HG03378 (cell line): ENCODE measurements around the gene TYROBP.
"Not testable (repeated sequence)": the region's sequence is repeated elsewhere in the genome, so short reads cannot be mapped to it uniquely, and the experiment has no call there.

Source experiments
- ATAC-seq: cut with Tn5 transposase; IDR thresholded peaks from one replicate; pipeline ENCODE4 v1.9.1; 2021; ENCODE audit warnings: mild to moderate bottlenecking, moderate library complexity; ENCODE audit not compliant: unreplicated experiment

The TYROBP gene

GRCh38 chr19:35901854-35902661, 6.0 kb downstream of the TYROBP start, which contains the start of gene HCST:
TSS of gene HCST (plus strand) at chr19:35902529. CDS start at chr19:35902594, 65 bp downstream.
- no peak for ATAC-seq

GRCh38 chr19:35901055-35901644, 6.9 kb downstream of the TYROBP start:
- ATAC-seq: no peak

GRCh38 chr19:35899547-35900214, 8.4 kb downstream of the TYROBP start:
- peak; percentile 22 for ATAC-seq

GRCh38 chr19:35898499-35898809, 9.6 kb downstream of the TYROBP start:
- no peak for ATAC-seq

GRCh38 chr19:35897706-35898451, 10.2 kb downstream of the TYROBP start:
- no peak for ATAC-seq

GRCh38 chr19:35896643-35897040, 11.5 kb downstream of the TYROBP start:
- no peak for ATAC-seq

GRCh38 chr19:35895911-35896642, 12.0 kb downstream of the TYROBP start:
- ATAC-seq: no peak

- no peak for ATAC-seq
These were observed 13.8 kb downstream of the TYROBP start for GRCh38 chr19:35894342-35894741.

GRCh38 chr19:35891819-35892218, 16.3 kb downstream of the TYROBP start:
- not testable (repeated sequence) for ATAC-seq

- no peak for ATAC-seq
These were observed 17.9 kb downstream of the TYROBP start for GRCh38 chr19:35890113-35890650.

GRCh38 chr19:35889370-35890112, 18.6 kb downstream of the TYROBP start:
- ATAC-seq: no peak

GRCh38 chr19:35888398-35888797, 19.7 kb downstream of the TYROBP start:
- ATAC-seq: no peak

- ATAC-seq: no peak
These were observed 20.9 kb downstream of the TYROBP start for GRCh38 chr19:35887197-35887596.

- no peak for ATAC-seq
These were observed 22.2 kb downstream of the TYROBP start for GRCh38 chr19:35885904-35886303.

GRCh38 chr19:35885225-35885738, 22.8 kb downstream of the TYROBP start:
- ATAC-seq: no peak

GRCh38 chr19:35883882-35884281, 24.2 kb downstream of the TYROBP start:
- ATAC-seq: no peak

- ATAC-seq: no peak
These were observed 25.8 kb downstream of the TYROBP start for GRCh38 chr19:35882114-35882832.

- ATAC-seq: no peak
These were observed 28.3 kb downstream of the TYROBP start for GRCh38 chr19:35879770-35880317.
